Left lung (tissue), 10 donors: ENCODE data around the gene FYB1. TPM values are rescaled to one million over a fixed set of nuclear protein-coding genes. Genes with fewer than 3 reads are reported as not detected.

Experiments used
- ATAC-seq: fragments of 200-7000 bp; cut with Tn5 transposase; one replicate; pipeline ENCODE4 v1.9.1; 2020; ENCODE audit warnings: moderate library complexity
- DNase-seq, 4 donors: peaks; one replicate each; pipeline ENCODE4 v3.0.0-alpha.2; 2013 to 2020
- H3K27ac ChIP-seq, 2 donors: fragments of 200-600 bp; sonication (generic) in 1 of 2; one replicate each; pipeline versions ENCODE4 v1.5.0 to v1.8.0; 2020 to 2021
- H3K27me3 ChIP-seq, 2 donors: fragments of 200-600 bp; sonication (generic) in 1 of 2; one replicate each; pipeline versions ENCODE4 v1.5.0 to v1.8.0; 2020 to 2021
- H3K36me3 ChIP-seq, 2 donors: fragments of 200-600 bp; sonication (generic) in 1 of 2; one replicate each; pipeline versions ENCODE4 v1.5.0 to v1.8.0; 2020 to 2021
- H3K4me1 ChIP-seq, 2 donors: fragments of 200-600 bp; one replicate each; pipeline ENCODE4 v1.8.0; 2021
- H3K4me3 ChIP-seq, 2 donors: fragments of 200-600 bp; sonication (generic) in 1 of 2; one replicate each; pipeline versions ENCODE4 v1.5.0 to v1.8.0; 2020 to 2021; ENCODE audit warnings: mild to moderate bottlenecking in 1 of 2
- H3K9me3 ChIP-seq, 2 donors: fragments of 200-600 bp; sonication (generic) in 1 of 2; one replicate each; pipeline versions ENCODE4 v1.5.0 to v1.8.0; 2020 to 2021
- intact Hi-C, 2 donors: fragments of 100-400 bp; cut with DNase I; formaldehyde crosslinking; loops; one replicate each; pipeline versions ENCODE4 v1.11.2 to v1.14.2; 2022
- polyA plus RNA-seq, 6 donors: library from polyadenylated mRNA; unstranded; fragments of 120-200 nt; gene quantifications; one replicate each; pipeline ENCODE4 v1.2.1, GENCODE V29; 2013; ENCODE audit not compliant: insufficient read length in 6 of 6
- total RNA-seq, 2 donors: library from RNA; stranded (reverse); fragmentation: NEBNext Ultra II Directional; extraction: Animal tissue kit (Norgen Biotek cat#: 25700); gene quantifications; one replicate each; pipeline ENCODE4 v1.2.1, GENCODE V29; 2021
- TF ChIP-seq, protein P1 (sequence below), 2 donors: fragments of 200-600 bp; sonication (generic) in 1 of 2; IDR thresholded peaks; one replicate each; pipeline versions ENCODE4 v1.5.0 to v1.8.0; 2021; ENCODE audit warnings: antibody characterized with exemption in 2 of 2
- donor health status: DM: no; HTN: yes; CAD: no.
- donor health status: DM: no; HTN: no; CAD: no.

FYB1 gene
- total and polyA plus RNA-seq, 8 donors = 3.4 to 93.7 (median 4.4) TPM

DNA sequence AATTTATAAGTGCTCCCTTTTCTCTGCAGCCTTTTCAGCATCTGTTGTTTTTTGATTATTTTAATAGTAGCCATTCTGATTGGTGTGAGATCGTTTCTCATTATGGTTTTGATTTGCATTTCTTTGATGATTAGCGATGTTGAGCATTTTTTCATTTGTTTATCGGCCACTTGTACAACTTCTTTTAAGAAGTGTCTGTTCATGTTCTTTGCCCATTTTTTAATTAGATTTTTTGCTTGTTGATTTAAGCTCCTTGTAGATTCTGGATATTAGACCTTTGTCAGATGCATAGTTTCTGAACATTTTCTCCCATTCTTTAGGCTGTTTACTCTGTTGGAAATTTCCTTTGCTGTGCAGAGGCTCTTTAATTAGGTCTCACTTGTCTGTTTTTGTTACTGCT lies 46.3 kb downstream of the FYB1 start:
- peaks cover 0 to 8% of the 10 kb centered on the region in 2 donors for H3K36me3 ChIP-seq
- ATAC-seq (no peak), DNase-seq (no peak)
- intact Hi-C loops = no loop called here
- H3K9me3 ChIP-seq = no peaks in the 10 kb centered on the region
- no peaks in the 10 kb centered on the region for H3K27me3 ChIP-seq
- TF ChIP-seq, protein P1, sequence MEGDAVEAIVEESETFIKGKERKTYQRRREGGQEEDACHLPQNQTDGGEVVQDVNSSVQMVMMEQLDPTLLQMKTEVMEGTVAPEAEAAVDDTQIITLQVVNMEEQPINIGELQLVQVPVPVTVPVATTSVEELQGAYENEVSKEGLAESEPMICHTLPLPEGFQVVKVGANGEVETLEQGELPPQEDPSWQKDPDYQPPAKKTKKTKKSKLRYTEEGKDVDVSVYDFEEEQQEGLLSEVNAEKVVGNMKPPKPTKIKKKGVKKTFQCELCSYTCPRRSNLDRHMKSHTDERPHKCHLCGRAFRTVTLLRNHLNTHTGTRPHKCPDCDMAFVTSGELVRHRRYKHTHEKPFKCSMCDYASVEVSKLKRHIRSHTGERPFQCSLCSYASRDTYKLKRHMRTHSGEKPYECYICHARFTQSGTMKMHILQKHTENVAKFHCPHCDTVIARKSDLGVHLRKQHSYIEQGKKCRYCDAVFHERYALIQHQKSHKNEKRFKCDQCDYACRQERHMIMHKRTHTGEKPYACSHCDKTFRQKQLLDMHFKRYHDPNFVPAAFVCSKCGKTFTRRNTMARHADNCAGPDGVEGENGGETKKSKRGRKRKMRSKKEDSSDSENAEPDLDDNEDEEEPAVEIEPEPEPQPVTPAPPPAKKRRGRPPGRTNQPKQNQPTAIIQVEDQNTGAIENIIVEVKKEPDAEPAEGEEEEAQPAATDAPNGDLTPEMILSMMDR (IDR thresholded peaks at IDR 0.05) = no peak
- no peak overlapping the region for H3K27ac ChIP-seq
- no peak overlapping the region for H3K4me3 ChIP-seq
- H3K4me1 ChIP-seq = peaks cover 0 to 29% of the 10 kb centered on the region in 2 donors

DNA sequence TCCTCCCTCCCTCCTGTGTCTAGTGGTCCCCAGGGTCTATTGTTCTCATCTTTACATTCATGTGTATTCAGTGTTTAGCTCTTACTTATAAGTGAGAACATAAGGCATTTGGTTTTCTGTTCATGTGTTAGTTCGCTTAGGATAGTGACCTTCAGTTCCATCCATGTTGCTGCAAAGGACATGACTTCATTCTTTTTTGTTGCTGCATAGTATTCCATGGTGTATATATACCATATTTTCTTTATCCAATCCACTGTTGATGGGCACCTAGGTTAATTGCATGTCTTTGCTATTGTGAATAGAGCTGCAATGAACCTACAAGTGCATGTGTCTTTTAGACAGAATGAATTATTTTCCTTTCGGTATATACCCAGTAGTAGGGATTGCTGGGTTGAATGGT lies 46.8 kb downstream of the FYB1 start:
- peaks cover 0 to 8% of the 10 kb centered on the region in 2 donors for H3K36me3 ChIP-seq
- DNase-seq (no peak), ATAC-seq (no peak)
- intact Hi-C loops = no loop called here
- H3K4me1 ChIP-seq = peaks cover 0 to 25% of the 10 kb centered on the region in 2 donors
- no peak overlapping the region for H3K4me3 ChIP-seq
- H3K27ac ChIP-seq = no peak overlapping the region
- H3K9me3 ChIP-seq = no peaks in the 10 kb centered on the region
- H3K27me3 ChIP-seq = no peaks in the 10 kb centered on the region
- TF ChIP-seq, protein P1 (IDR thresholded peaks at IDR 0.05) = no peak

DNA sequence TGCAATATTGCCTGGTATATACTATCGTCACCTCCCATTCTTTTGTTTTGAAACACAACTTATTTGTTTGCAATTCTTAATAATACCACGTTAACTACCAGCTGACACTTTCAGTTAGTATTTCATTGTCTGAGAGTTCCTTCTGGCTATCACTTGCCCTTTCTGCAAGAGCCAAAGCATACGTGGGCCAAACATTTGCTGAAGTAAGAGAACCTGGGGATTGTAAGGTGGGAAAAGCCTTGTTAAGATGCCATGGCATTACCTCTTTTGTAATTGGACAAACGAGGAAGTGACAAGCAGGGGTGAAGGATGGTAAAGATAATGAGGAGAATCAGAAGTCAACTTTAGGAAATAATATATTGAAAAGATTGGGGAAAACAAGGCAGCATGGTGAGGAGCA lies 47.7 kb downstream of the FYB1 start:
- Histone ChIP-seq H3K36me3 (peaks cover 0 to 8% of the 10 kb centered on the region in 2 donors), H3K27ac (no peak overlapping the region), H3K4me1 (peaks cover 0 to 20% of the 10 kb centered on the region in 2 donors), H3K9me3 (no peaks in the 10 kb centered on the region), H3K27me3 (no peaks in the 10 kb centered on the region), H3K4me3 (no peak overlapping the region)
- DNase-seq = no peak
- TF ChIP-seq, protein P1 (IDR thresholded peaks at IDR 0.05) = no peak
- no peak for ATAC-seq
- intact Hi-C loops = no loop called here

DNA sequence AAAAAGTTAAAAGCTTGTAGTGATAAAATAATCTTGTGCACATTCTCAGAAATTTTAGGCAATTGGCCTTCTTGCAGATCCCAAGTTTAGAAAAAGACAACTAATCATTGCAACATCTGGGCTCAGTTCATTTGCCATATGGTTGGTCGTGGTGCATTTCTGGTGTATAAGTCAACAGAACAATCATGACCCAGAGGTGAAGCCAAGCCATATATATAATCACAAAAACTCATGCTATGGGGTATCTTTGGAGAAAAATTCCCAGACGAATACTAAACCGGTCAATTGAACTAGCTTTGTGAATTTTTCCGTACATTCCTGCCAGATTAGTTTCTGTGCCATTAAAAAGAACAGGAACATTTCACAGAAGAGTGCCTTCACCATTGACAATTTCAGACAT lies 50.3 kb downstream of the FYB1 start:
- Histone ChIP-seq H3K4me1 (peaks cover 0 to 17% of the 10 kb centered on the region in 2 donors), H3K27me3 (no peaks in the 10 kb centered on the region), H3K27ac (no peak overlapping the region), H3K4me3 (no peak overlapping the region), H3K9me3 (no peaks in the 10 kb centered on the region), H3K36me3 (peaks cover 0 to 8% of the 10 kb centered on the region in 2 donors)
- TF ChIP-seq, protein P1 (IDR thresholded peaks at IDR 0.05) = no peak
- intact Hi-C loops = no loop called here
- DNase-seq (no peak), ATAC-seq (no peak)

DNA sequence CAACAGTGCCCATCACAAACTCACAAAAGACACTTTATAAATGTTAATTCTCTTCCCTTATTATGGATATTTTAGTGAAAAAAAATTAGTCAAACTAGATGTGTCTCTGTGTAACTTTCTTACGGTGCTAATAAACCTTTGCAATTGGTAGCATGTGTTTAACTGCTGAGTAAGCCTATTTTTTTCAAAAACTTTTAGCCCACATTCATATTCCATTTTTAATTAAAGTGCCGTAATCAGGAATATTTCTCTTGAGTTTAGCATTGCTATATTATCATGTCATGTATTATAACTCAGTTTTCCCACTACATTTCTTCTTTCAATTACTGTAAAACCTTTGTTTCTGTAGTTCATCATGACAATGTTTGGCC lies 51.4 kb downstream of the FYB1 start:
- H3K4me1 ChIP-seq = peaks cover 0 to 23% of the 10 kb centered on the region in 2 donors
- intact Hi-C loops = no loop called here
- peaks cover 0 to 8% of the 10 kb centered on the region in 2 donors for H3K36me3 ChIP-seq
- H3K27me3 ChIP-seq = no peaks in the 10 kb centered on the region
- H3K27ac ChIP-seq = no peak overlapping the region
- DNase-seq (no peak), ATAC-seq (no peak)
- TF ChIP-seq, protein P1 (IDR thresholded peaks at IDR 0.05) = no peak
- no peaks in the 10 kb centered on the region for H3K9me3 ChIP-seq
- no peak overlapping the region for H3K4me3 ChIP-seq
